Common myeloid progenitor, CD34-positive (primary cell): ENCODE data around the gene MPEG1.

Source experiments
- CTCF ChIA-PET: fragments of 350-600 bp; sonication (Branson Sonifier 250); formaldehyde crosslinking; loops from one replicate; lab custom pipeline; 2021; ENCODE audit warnings: antibody characterized with exemption; lab: Charles Lee
- POLR2A ChIA-PET: fragments of 350-600 bp; sonication (Branson Sonifier 250); formaldehyde crosslinking; loops from one replicate; lab custom pipeline; 2021; ENCODE audit warnings: antibody characterized with exemption; lab: Charles Lee
- DNase-seq, 3 donors: peaks; one replicate each; pipeline versions ENCODE4 v3.0.0 to v3.0.0-alpha.2; 2013
- H3K27ac ChIP-seq, 2 experiments: 1 replicate in 1 of 2; 2 replicates in 1 of 2; pipeline ENCODE4 v1.7.0; 2013; ENCODE audit warnings: inconsistent platforms in 2 of 2, low read length in 2 of 2, mild to moderate bottlenecking in 2 of 2, low read depth in 1 of 2, moderate library complexity in 1 of 2; ENCODE audit not compliant: severe bottlenecking in 2 of 2, insufficient read depth in 1 of 2, poor library complexity in 1 of 2
- H3K27me3 ChIP-seq, 5 experiments: replicated peaks in 2 of 5; 1 replicate in 3 of 5; 2 replicates in 2 of 5; pipeline versions ENCODE4 v1.6.1 to v1.7.0; 2013; ENCODE audit warnings: low read length in 4 of 5, mild to moderate bottlenecking in 2 of 5, moderate library complexity in 2 of 5, inconsistent platforms in 1 of 5; ENCODE audit not compliant: insufficient read depth in 5 of 5, control insufficient read depth in 4 of 5
- H3K36me3 ChIP-seq, 4 experiments: 1 replicate in 2 of 4; 2 replicates in 2 of 4; pipeline versions ENCODE4 v1.6.1 to v1.7.0; 2013; ENCODE audit warnings: low read length in 3 of 4, control low read depth in 1 of 4, mild to moderate bottlenecking in 1 of 4; ENCODE audit not compliant: control insufficient read depth in 4 of 4, insufficient read depth in 4 of 4
- H3K4me1 ChIP-seq, 4 experiments: 1 replicate in 3 of 4; 2 replicates in 1 of 4; pipeline versions ENCODE4 v1.6.1 to v1.7.1; 2013; ENCODE audit warnings: low read length in 3 of 4, mild to moderate bottlenecking in 3 of 4, control low read depth in 1 of 4, inconsistent platforms in 1 of 4, moderate library complexity in 1 of 4; ENCODE audit not compliant: control insufficient read depth in 4 of 4, insufficient read depth in 4 of 4; ENCODE audit errors: control extremely low read depth in 1 of 4
- H3K4me3 ChIP-seq, 7 experiments: 1 replicate in 4 of 7; 2 replicates in 3 of 7; pipeline versions ENCODE4 v1.5.1 to v1.7.0; 2013; ENCODE audit warnings: mild to moderate bottlenecking in 7 of 7, low read length in 6 of 7, moderate library complexity in 6 of 7, inconsistent platforms in 2 of 7, low read depth in 2 of 7, control low read depth in 1 of 7; ENCODE audit not compliant: insufficient read depth in 4 of 7, control insufficient read depth in 1 of 7; ENCODE audit errors: extremely low read depth in 1 of 7
- H3K9me3 ChIP-seq, 5 experiments: 1 replicate in 4 of 5; 2 replicates in 1 of 5; pipeline versions ENCODE4 v1.6.1 to v1.7.1; 2013; ENCODE audit warnings: low read length in 4 of 5, mild to moderate bottlenecking in 2 of 5, inconsistent platforms in 1 of 5, low read depth in 1 of 5, moderate library complexity in 1 of 5; ENCODE audit not compliant: control insufficient read depth in 4 of 5, insufficient read depth in 2 of 5; ENCODE audit errors: control extremely low read depth in 1 of 5
- WGBS: methylation state at CpG from one replicate; pipeline ENCODE4 v1.1.5; 2013; ENCODE audit not compliant: insufficient coverage; 5-methylcytosine and 5-hydroxymethylcytosine counted together

The MPEG1 gene

GRCh38 chr11:59208956-59209355 lies 3.8 kb downstream of the MPEG1 start:
- peaks cover 0 to 2% (median 0%) of the 10 kb centered on the region in 5 experiments for H3K9me3 ChIP-seq
- DNase-seq = no peak
- no peaks in the 10 kb centered on the region for H3K36me3 ChIP-seq
- 85% methylated on average over 2 of the region's 2 CpGs for WGBS
- H3K4me3 ChIP-seq = no peak overlapping the region
- H3K4me1 ChIP-seq = peaks cover 0 to 16% (median 9%) of the 10 kb centered on the region in 4 experiments
- POLR2A ChIA-PET = no interaction called here
- no peak overlapping the region for H3K27ac ChIP-seq
- CTCF ChIA-PET = interaction anchor here (1.0 to 14.0 kb wide), 2 partner anchors 22 to 37 kb away, joined by 3 to 259 read pairs; partner anchors contain the start of gene DTX4
- no peaks in the 10 kb centered on the region for H3K27me3 ChIP-seq

DNA sequence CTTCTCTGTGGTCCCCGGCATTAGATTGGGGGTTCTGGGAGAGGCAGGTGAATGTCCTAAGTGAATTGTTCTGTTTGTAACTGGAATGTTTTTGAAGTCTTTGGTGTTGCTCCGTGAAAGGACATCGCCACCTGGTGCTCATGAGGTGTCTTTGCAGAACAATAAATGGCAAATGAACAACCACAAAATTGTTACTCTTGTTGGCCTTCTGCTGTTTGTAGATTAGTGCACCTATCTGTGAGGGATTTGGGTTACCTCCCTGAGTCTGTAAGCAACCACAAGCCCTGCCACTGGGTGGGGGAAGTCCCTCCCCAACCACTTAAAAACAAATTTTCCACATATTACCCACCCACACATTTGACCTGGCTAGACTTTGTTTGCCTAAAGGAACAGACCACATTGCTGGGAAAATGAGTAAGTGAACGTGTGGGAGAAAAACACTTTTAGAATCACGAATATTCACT lies 4.7 kb downstream of the MPEG1 start:
- peak; percentile 61 to 85 (median 80) for DNase-seq
- POLR2A ChIA-PET = no interaction called here
- H3K27ac ChIP-seq = no peak overlapping the region
- no peaks in the 10 kb centered on the region for H3K36me3 ChIP-seq
- peaks cover 0 to 2% (median 0%) of the 10 kb centered on the region in 5 experiments for H3K9me3 ChIP-seq
- WGBS = no CpG with 5 or more reads among the region's 5 CpGs
- CTCF ChIA-PET = interaction anchor here (2.1 to 14.0 kb wide), 5 partner anchors 14 to 222 kb away, joined by 6 to 259 read pairs (median 17); partner anchors contain the start of gene DTX4
- peak overlapping the region in 1 of 7 experiments; percentile 56 for H3K4me3 ChIP-seq
- no peaks in the 10 kb centered on the region for H3K27me3 ChIP-seq
- H3K4me1 ChIP-seq = peaks cover 0 to 14% (median 6%) of the 10 kb centered on the region in 4 experiments

- WGBS = 69% methylated on average over 4 of the region's 4 CpGs
Measured at GRCh38 chr11:59206635-59207034, 6.1 kb downstream of the MPEG1 start.

DNA sequence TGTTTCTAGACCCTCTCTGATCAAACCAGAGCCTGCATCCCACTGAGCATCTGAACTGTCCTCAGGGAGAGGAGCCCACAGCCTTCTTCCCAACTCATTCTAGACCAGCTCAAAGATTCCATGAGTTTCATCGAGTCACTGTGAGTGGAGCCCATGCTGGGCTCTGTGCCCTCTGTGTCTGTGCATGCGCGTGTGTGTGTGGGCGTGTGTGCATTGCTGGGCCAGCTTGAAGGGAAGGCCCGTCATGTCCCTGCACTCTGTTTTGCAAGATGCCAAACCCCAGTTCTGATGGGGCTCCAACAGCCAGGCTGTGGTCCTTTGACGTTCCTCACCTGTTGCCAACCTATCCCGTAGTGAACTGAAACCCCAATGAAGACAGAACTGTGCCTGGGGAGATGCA lies 7.1 kb downstream of the MPEG1 start:
- Histone ChIP-seq H3K4me1 (peaks cover 3 to 21% (median 6%) of the 10 kb centered on the region in 4 experiments), H3K27me3 (no peaks in the 10 kb centered on the region), H3K4me3 (no peak overlapping the region), H3K27ac (no peak overlapping the region), H3K9me3 (no peaks in the 10 kb centered on the region), H3K36me3 (no peaks in the 10 kb centered on the region)
- DNase-seq = no peak
- WGBS = over 99% methylated on average over 7 of the region's 7 CpGs
- CTCF ChIA-PET = interaction anchor here (1.0 to 14.0 kb wide), 15 partner anchors 8 to 230 kb away, joined by 3 to 259 read pairs (median 6); partner anchors contain the start of gene DTX4
- POLR2A ChIA-PET = interaction anchor here (0.6 kb wide), 1 partner anchor 611 kb away, joined by 3 read pairs; no protein-coding TSS in a partner anchor

More at GRCh38 chr11:59206635-59207034, 6.1 kb downstream of the MPEG1 start:
- H3K4me3 ChIP-seq = no peak overlapping the region
- no peak overlapping the region for H3K27ac ChIP-seq
- H3K4me1 ChIP-seq = peaks cover 0 to 13% (median 6%) of the 10 kb centered on the region in 4 experiments
- ChIA-PET CTCF (interaction anchor here (0.6 to 14.0 kb wide), 16 partner anchors 9 to 334 kb away, joined by 3 to 259 read pairs (median 6); partner anchors contain the start of gene DTX4), POLR2A (interaction anchor here (0.5 kb wide), 1 partner anchor 61 kb away, joined by 3 read pairs; no protein-coding TSS in a partner anchor)
- DNase-seq = peak in 2 of 3 donors; percentile 38 to 54
- no peaks in the 10 kb centered on the region for H3K36me3 ChIP-seq
- no peaks in the 10 kb centered on the region for H3K9me3 ChIP-seq
- H3K27me3 ChIP-seq = no peaks in the 10 kb centered on the region

GRCh38 chr11:59204746-59205145 lies 8.0 kb downstream of the MPEG1 start:
- WGBS = 100% methylated on average over 2 of the region's 3 CpGs
- no peaks in the 10 kb centered on the region for H3K36me3 ChIP-seq
- H3K9me3 ChIP-seq = no peaks in the 10 kb centered on the region
- no peaks in the 10 kb centered on the region for H3K27me3 ChIP-seq
- CTCF ChIA-PET = interaction anchor here (1.2 to 14.0 kb wide), 6 partner anchors 9 to 226 kb away, joined by 5 to 259 read pairs (median 22); partner anchors contain the start of genes DTX4 and MPEG1
- H3K4me1 ChIP-seq = peaks cover 3 to 29% (median 7%) of the 10 kb centered on the region in 4 experiments
- no peak for DNase-seq
- POLR2A ChIA-PET = no interaction called here
- no peak overlapping the region for H3K27ac ChIP-seq
- no peak overlapping the region for H3K4me3 ChIP-seq

DNA sequence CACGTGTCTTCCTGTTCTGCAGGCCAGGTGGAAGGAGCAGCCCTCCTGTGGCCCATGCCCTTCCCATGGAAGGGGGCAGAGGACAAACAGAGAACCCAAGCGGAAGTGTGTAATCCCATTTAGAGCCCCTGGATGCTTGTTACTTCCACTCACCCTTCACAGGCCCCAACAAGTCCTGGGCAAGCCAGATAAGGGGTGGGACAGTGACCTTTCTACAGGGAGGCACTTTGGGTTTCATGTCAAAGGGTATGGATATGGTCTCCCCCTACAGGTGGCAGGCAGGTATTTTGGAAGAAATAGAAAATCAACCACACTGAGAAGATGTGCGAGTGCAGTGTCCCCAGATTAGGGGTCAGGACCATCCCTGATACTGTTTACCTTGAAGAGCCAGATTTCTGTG lies 11.4 kb downstream of the MPEG1 start:
- no peak overlapping the region for H3K4me3 ChIP-seq
- CTCF ChIA-PET = interaction anchor here (1.0 to 14.0 kb wide), 12 partner anchors 8 to 231 kb away, joined by 3 to 259 read pairs (median 11); partner anchors contain the start of genes DTX4 and MPEG1
- DNase-seq = no peak
- no peaks in the 10 kb centered on the region for H3K9me3 ChIP-seq
- no peaks in the 10 kb centered on the region for H3K36me3 ChIP-seq
- POLR2A ChIA-PET = no interaction called here
- WGBS = 94% methylated on average over 2 of the region's 3 CpGs
- peaks cover 2 to 38% (median 14%) of the 10 kb centered on the region in 4 experiments for H3K4me1 ChIP-seq
- peaks cover 0 to 4% (median 0%) of the 10 kb centered on the region in 5 experiments for H3K27me3 ChIP-seq
- H3K27ac ChIP-seq = no peak overlapping the region

- Histone ChIP-seq H3K4me3 (no peak overlapping the region), H3K27ac (no peak overlapping the region), H3K4me1 (peaks cover 2 to 38% (median 14%) of the 10 kb centered on the region in 4 experiments), H3K9me3 (no peaks in the 10 kb centered on the region), H3K36me3 (no peaks in the 10 kb centered on the region), H3K27me3 (peaks cover 0 to 4% (median 0%) of the 10 kb centered on the region in 5 experiments)
- ChIA-PET POLR2A (no interaction called here), CTCF (interaction anchor here (1.1 to 14.0 kb wide), 8 partner anchors 9 to 232 kb away, joined by 3 to 259 read pairs (median 5); partner anchors contain the start of gene DTX4)
- peak in 2 of 3 donors; percentile 59 to 85 for DNase-seq
- WGBS = 0% methylated on average over 1 of the region's 4 CpGs
Measured at GRCh38 chr11:59200423-59200746, 12.3 kb downstream of the MPEG1 start.
